Measurements from ENCODE around the gene KRT23.

Gene KRT23

DNA sequence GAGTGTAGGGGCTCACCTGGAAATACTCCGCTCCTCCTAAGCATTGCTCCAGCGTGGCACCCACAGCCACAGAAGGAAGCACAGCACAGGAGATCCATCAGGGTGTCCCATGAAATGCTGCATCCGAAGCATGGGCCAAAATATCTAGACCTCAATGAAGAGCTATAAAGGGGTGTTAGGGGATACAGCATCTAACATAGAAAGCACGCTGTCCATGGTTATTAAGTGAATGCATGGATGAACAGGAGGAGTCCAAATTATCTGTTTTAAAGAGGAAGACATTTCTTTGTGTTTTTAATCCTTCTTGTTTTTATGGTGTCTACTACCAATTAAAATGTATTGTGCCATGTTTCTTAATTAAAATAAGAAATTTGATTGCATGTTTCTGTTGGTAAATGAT is 30.8 kb downstream of the KRT23 start:
- no peak for DNase-seq

DNA sequence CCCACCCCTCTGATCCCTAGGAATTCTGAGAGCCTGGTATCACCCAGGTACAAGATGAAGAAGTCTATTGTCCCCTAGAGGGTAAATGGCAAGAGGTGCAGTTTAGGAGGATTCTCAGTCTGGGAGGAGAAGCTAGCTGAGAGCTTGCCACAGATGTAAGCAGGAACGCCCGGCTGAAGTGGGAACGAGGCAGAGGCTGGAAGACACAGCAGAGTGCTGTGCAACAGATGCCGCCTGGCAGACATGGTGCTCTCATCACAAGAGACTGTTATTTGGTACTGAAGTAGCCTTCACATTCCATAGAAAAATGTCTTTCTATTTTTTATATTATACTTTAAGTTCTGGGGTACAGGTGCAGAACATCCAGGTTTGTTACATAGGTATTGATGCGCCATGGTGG is 32.1 kb downstream of the KRT23 start:
- no peak for DNase-seq

GRCh38 chr17:40903129-40903847 is 34.2 kb downstream of the KRT23 start:
- no peak for DNase-seq

GRCh38 chr17:40902498-40902897 is 34.9 kb downstream of the KRT23 start:
- DNase-seq: no peak

DNA sequence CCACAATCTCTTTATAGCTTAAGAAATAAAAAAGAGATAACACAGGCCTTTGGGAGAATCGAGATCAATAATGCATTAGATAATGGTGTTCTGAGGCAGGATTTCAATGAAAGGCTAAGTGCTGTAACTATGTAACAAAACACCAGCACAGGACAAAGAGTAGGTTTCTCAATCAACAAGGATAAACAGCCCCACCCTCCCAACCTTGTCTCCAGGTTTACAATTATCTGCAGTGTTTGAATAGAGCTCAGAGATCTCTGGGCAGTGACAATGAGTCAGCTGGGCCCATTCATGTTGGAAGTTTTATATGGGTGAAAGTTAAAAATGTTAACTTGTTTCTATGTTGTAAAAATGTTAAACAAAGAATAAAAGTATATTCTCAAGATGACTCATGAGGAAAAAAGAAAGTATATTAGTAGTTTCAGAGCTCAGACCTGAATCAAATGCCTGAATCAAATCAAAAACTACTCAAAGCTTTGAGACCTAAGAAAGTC is 35.4 kb downstream of the KRT23 start:
- DNase-seq: no peak

- no peak for DNase-seq
These were observed 36.6 kb downstream of the KRT23 start for GRCh38 chr17:40900809-40901356.

- DNase-seq: no peak
These were observed 40.5 kb downstream of the KRT23 start for GRCh38 chr17:40896916-40897455.

DNA sequence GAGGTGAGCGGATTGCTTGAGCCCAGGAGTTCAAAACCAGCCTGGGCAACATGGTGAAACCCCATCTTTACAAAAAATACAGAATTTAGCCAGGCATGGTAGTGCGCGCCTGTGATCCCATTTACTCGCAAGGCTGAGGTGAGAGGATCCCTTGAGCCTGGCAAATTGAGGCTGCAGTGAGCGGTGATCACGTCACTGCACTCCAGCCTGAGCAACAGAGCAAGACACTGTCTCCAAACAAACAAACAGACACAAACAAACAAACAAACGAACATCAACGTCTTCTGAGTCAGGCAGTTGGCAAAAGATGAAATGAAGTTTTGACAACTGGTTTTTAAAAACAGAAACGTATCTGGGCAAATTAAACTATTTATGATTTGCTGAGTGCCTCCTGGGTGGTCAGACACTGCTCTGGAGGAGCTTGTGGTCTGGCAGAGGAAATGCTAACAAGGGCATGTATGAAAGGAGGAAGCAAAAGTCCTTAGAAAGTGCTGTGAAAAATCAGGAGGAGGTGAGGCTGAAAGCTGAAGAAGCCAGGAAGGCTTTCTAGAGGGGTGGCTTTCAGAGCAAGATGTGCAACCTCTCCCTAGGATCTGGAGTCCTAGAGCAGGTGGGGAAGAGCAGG is 42.2 kb downstream of the KRT23 start:
- no peak for DNase-seq

- DNase-seq: no peak
These were observed 49.2 kb downstream of the KRT23 start for GRCh38 chr17:40888196-40888720.

- DNase-seq: no peak
These were observed 51.4 kb downstream of the KRT23 start for GRCh38 chr17:40886090-40886489.

DNA sequence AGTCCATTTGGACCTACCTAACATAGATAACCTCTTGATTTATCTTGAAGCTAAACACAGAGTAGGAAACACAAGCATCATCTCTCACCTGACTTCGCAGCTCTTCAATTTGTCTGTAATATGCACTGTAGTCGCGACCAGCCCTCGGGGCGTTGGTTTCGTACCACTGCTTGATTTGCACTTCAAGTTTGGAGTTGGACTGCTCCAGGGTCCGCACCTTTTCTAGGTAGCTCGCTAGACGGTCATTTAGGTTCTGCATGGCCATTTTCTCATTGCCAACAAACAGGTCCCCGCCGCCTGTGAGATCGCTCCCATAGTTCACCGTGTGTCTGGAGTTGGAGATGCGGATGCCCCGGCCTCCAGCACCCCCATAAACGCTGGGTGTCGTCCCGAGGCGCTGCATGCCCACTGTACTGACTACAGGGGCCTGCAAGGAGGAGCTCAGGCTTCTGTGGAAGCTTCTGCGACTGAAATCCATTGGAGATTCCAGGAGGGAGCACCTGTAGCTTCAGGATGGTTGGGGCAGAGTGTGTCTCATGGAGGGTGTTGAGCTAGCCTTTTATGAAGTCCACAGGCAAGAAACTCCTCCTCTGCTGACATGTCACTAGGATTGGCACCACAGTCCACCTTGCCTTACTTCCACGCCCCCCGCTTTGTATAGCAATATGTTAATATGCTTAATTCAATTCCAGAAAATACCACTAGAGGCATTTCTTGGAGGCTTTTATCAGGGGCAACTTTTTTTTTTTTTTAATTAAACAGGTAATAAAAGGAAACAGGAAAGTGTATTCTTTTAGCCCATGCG is 52.5 kb downstream of the KRT23 start, which contains the start of gene KRT20:
Gene KRT20, minus strand, starts transcription at position 535 of the 805 bp plus-strand sequence. Its CDS starts 57 bp downstream, at position 478.
- no peak for DNase-seq

DNA sequence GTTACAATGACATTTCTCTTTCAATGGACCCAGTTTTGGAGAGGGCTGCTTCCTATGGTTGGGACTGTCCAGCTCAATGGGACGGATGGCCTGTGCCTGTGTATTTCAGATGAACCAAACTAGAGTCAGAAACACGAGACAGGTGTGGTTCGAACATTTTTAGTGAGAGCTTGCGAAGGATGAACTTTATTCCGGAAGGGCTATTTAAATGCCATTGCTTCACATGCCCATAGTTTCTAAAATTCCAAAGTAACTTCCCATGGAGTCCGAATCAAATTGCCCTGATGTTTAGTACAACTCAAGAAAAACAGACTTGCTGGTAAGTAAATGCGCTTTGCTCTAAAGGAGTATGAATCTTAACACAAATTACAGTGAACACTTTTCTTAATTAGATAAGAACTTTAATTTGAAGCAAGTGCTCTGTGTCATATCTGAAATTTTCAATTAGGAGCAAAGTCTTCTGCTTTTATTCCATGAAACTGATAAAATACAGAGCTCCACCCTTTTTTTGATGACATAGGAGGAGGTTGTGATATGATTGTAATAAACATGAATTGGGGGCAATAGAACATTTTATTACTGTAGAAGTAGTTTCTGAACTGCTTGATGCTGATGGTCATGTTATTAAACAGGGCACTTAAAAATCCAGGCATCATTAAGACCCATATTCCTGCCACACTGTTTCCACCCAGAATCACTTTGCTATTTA is 53.7 kb downstream of the KRT23 start:
- DNase-seq: no peak

GRCh38 chr17:40883031-40883430 is 54.4 kb downstream of the KRT23 start:
- DNase-seq: no peak

DNA sequence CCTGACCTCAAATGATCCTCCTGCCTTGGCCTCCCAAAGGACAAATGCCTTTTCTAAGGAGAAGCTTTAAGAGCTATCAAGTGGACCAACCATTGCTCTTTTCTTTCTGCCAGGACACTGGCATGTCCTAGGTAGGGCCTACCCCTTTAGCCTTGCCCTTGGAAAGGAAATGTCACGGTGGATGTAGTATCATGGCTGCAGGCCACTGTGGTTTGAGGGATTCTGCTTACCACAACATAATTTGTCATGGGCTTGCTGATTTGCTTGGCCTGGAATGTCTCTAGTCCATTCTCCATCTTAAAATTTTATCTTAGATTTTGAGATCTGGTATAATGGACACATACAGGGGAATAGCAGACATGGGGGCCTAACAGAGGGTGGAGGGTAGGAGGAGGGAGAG is 58.4 kb downstream of the KRT23 start:
- no peak for DNase-seq

DNA sequence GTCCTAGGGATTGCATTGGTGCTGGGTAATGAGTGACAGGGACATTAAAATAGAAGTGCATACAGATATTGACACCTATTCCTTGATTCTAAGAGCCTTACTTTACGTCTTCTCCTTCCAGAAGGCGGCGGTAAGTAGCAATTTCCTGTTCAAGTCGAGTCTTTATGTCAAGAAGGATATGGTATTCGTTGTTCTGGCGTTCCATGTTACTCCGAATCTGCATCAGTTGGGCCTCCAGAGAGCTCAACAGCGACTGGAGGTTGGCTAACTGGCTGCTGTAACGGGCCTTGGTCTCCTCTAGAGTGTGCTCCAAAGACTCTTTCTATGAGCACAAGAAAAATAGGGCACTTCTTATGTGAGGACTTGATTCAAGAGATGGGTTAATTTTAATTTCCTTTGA is 59.4 kb downstream of the KRT23 start:
- DNase-seq: no peak

DNA sequence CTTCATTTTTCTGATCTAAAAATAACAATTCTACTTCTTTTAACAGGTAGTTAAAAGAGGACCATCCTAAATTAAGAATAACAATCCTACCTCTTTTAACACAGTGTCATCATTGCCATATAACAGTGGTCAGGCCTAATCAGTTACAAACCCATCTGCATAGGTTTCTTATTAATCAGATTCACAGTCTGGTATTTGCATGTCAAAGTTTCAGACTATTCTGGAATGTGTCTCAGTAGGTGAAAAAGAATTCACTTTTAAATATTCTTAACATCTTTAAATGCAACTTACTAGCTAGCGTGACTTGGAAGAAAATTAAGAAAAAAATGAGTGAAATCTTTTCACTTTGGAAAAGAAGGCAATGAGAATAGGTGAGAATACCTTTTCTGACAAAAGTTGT is 63.6 kb downstream of the KRT23 start:
- DNase-seq: no peak

GRCh38 chr17:40873255-40873654 is 64.2 kb downstream of the KRT23 start:
- DNase-seq: no peak
